ENCODE measurements around the gene HAUS7. TPM values are rescaled to one million over a fixed set of nuclear protein-coding genes. Genes with fewer than 3 reads are reported as not detected.

The HAUS7 gene
- total and polyA plus RNA-seq, 9 donors = 9.3 to 28.7 (median 18.7) TPM

- Histone ChIP-seq H3K4me1 (ENCODE audit: insufficient read depth) (peaks cover 16% of the 10 kb centered on the region), H3K9me3 (no peaks in the 10 kb centered on the region), H3K27me3 (no peaks in the 10 kb centered on the region), H3K27ac (peak overlapping the region in 1 of 2 donors; percentile 6), H3K4me3 (no peak overlapping the region), H3K36me3 (no peaks in the 10 kb centered on the region)
- DNase-seq = peak; percentile 39 to 75 (median 63)
- intact Hi-C loops (cut with DNase I) = loop anchor here in 1 of 4 donors (10.0 kb wide), 1 partner anchor 56 kb away; no protein-coding TSS in a partner anchor
- TF ChIP-seq POLR2A (IDR thresholded peaks at IDR 0.05) (no peak), CTCF (IDR thresholded peaks at IDR 0.05) (no peak), EP300 (IDR thresholded peaks at IDR 0.05) (no peak)
- 24 to 35% (median 27%) methylated on average over 27 of the region's 27 CpGs for WGBS, 3 donors
Observed at GRCh38 chrX:153488231-153488914, 18.0 kb upstream of the HAUS7 start.

GRCh38 chrX:153487590-153488071 lies 17.3 kb upstream of the HAUS7 start:
- no peak overlapping the region for H3K4me3 ChIP-seq
- H3K36me3 ChIP-seq = no peaks in the 10 kb centered on the region
- intact Hi-C loops (cut with DNase I) = loop anchor here in 1 of 4 donors (10.0 kb wide), 1 partner anchor 57 kb away; no protein-coding TSS in a partner anchor
- WGBS, 3 donors = 53 to 62% (median 55%) methylated on average over 7 to 11 of the region's 11 CpGs
- H3K27ac ChIP-seq = peak overlapping the region in 1 of 2 donors; percentile 6
- no peaks in the 10 kb centered on the region for H3K27me3 ChIP-seq
- no peak for TF ChIP-seq POLR2A (IDR thresholded peaks at IDR 0.05)
- no peak for TF ChIP-seq EP300 (IDR thresholded peaks at IDR 0.05)
- no peak for TF ChIP-seq CTCF (IDR thresholded peaks at IDR 0.05)
- no peak for DNase-seq
- H3K9me3 ChIP-seq = no peaks in the 10 kb centered on the region
- peaks cover 17% of the 10 kb centered on the region for H3K4me1 ChIP-seq (ENCODE audit: insufficient read depth)

GRCh38 chrX:153486171-153486570 lies 15.8 kb upstream of the HAUS7 start:
- no peak for DNase-seq
- no peak overlapping the region for H3K4me3 ChIP-seq
- no peak for TF ChIP-seq CTCF (IDR thresholded peaks at IDR 0.05)
- no peak for TF ChIP-seq EP300 (IDR thresholded peaks at IDR 0.05)
- TF ChIP-seq POLR2A (IDR thresholded peaks at IDR 0.05) = no peak
- 66 to 85% (median 75%) methylated on average over 10 of the region's 10 CpGs for WGBS, 3 donors
- no peak overlapping the region for H3K27ac ChIP-seq
- peaks cover 20% of the 10 kb centered on the region for H3K4me1 ChIP-seq (ENCODE audit: insufficient read depth)
- no peaks in the 10 kb centered on the region for H3K9me3 ChIP-seq
- no peaks in the 10 kb centered on the region for H3K27me3 ChIP-seq
- intact Hi-C loops (cut with DNase I) = loop anchor here in 1 of 4 donors (10.0 kb wide), 1 partner anchor 59 kb away; no protein-coding TSS in a partner anchor
- H3K36me3 ChIP-seq = no peaks in the 10 kb centered on the region

- H3K9me3 ChIP-seq = no peaks in the 10 kb centered on the region
- H3K27ac ChIP-seq = no peak overlapping the region
- H3K27me3 ChIP-seq = no peaks in the 10 kb centered on the region
- peaks cover 20% of the 10 kb centered on the region for H3K4me1 ChIP-seq (ENCODE audit: insufficient read depth)
- H3K4me3 ChIP-seq = no peak overlapping the region
- no peaks in the 10 kb centered on the region for H3K36me3 ChIP-seq
- 81 to 90% (median 89%) methylated on average over 30 of the region's 30 CpGs for WGBS, 3 donors
- intact Hi-C loops (cut with DNase I) = loop anchor here in 1 of 4 donors (10.0 kb wide), 1 partner anchor 59 kb away; no protein-coding TSS in a partner anchor
- TF ChIP-seq EP300 (IDR thresholded peaks at IDR 0.05) = no peak
- no peak for TF ChIP-seq CTCF (IDR thresholded peaks at IDR 0.05)
- no peak for TF ChIP-seq POLR2A (IDR thresholded peaks at IDR 0.05)
- DNase-seq = no peak
Observed at GRCh38 chrX:153485396-153486080, 15.2 kb upstream of the HAUS7 start.
